H7 (cell line): ENCODE measurements around the gene TMCC1. TPM values are rescaled to one million over a fixed set of nuclear protein-coding genes. Genes with fewer than 3 reads are reported as not detected.
"Not testable (repeated sequence)": the region's sequence is repeated elsewhere in the genome, so short reads cannot be mapped to it uniquely, and the experiment has no call there.

ENCODE experiments used
- DNase-seq: peaks from one replicate; pipeline ENCODE4 v3.0.0; 2012
- H3K27me3 ChIP-seq: 2 replicates; pipeline ENCODE4 v1.6.0; 2011; ENCODE audit warnings: mild to moderate bottlenecking, low read length; ENCODE audit not compliant: control insufficient read depth, insufficient read depth
- H3K36me3 ChIP-seq: replicated peaks from 2 replicates; pipeline ENCODE4 v1.5.1; 2011; ENCODE audit warnings: low read length; ENCODE audit not compliant: control insufficient read depth, insufficient read depth
- H3K4me3 ChIP-seq: 2 replicates; pipeline ENCODE4 v1.5.1; 2011; ENCODE audit warnings: low read depth, mild to moderate bottlenecking, control low read depth, low read length, moderate library complexity; ENCODE audit not compliant: insufficient read depth
- total RNA-seq: library from RNA; depleted of rRNA; stranded (reverse); fragments of >200 nt; shearing (Covaris generic); gene quantifications from 2 replicates; pipeline ENCODE4 v1.2.3, GENCODE V29; 2014

Gene TMCC1
- total RNA-seq, 1 experiment from 2014 or later = 24.5 TPM

GRCh38 chr3:129758306-129758705 lies 135.2 kb downstream of the TMCC1 start:
- DNase-seq = no peak
- Histone ChIP-seq H3K36me3 (no peaks in the 10 kb centered on the region), H3K4me3 (no peak overlapping the region), H3K27me3 (no peaks in the 10 kb centered on the region)

GRCh38 chr3:129756871-129757270 lies 136.6 kb downstream of the TMCC1 start:
- H3K4me3 ChIP-seq = no peak overlapping the region
- H3K36me3 ChIP-seq = no peaks in the 10 kb centered on the region
- no peak for DNase-seq
- H3K27me3 ChIP-seq = no peaks in the 10 kb centered on the region

- not testable (repeated sequence) for H3K36me3 ChIP-seq, H3K4me3 ChIP-seq, DNase-seq, H3K27me3 ChIP-seq
Observed at GRCh38 chr3:129751105-129751504, 142.4 kb downstream of the TMCC1 start.

- no peak for DNase-seq
- no peak overlapping the region for H3K4me3 ChIP-seq
- H3K27me3 ChIP-seq = no peaks in the 10 kb centered on the region
- no peaks in the 10 kb centered on the region for H3K36me3 ChIP-seq
Observed at GRCh38 chr3:129749692-129750091, 143.8 kb downstream of the TMCC1 start.

- no peak for DNase-seq
- no peaks in the 10 kb centered on the region for H3K27me3 ChIP-seq
Observed at GRCh38 chr3:129747992-129748391, 145.5 kb downstream of the TMCC1 start.

GRCh38 chr3:129747136-129747535 lies 146.4 kb downstream of the TMCC1 start:
- Histone ChIP-seq H3K36me3 (no peaks in the 10 kb centered on the region), H3K27me3 (no peaks in the 10 kb centered on the region), H3K4me3 (no peak overlapping the region)
- DNase-seq = no peak

More at GRCh38 chr3:129747992-129748391, 145.5 kb downstream of the TMCC1 start:
- Histone ChIP-seq H3K4me3 (no peak overlapping the region), H3K36me3 (no peaks in the 10 kb centered on the region)

- DNase-seq = no peak
- Histone ChIP-seq H3K27me3 (no peaks in the 10 kb centered on the region), H3K36me3 (no peaks in the 10 kb centered on the region), H3K4me3 (no peak overlapping the region)
Observed at GRCh38 chr3:129746629-129747028, 146.9 kb downstream of the TMCC1 start.

- no peak for DNase-seq
- Histone ChIP-seq H3K4me3 (no peak overlapping the region), H3K36me3 (no peaks in the 10 kb centered on the region), H3K27me3 (no peaks in the 10 kb centered on the region)
Observed at GRCh38 chr3:129745253-129745652, 148.3 kb downstream of the TMCC1 start.

- no peaks in the 10 kb centered on the region for H3K27me3 ChIP-seq
- H3K36me3 ChIP-seq = no peaks in the 10 kb centered on the region
- DNase-seq = no peak
Observed at GRCh38 chr3:129741794-129742193, 151.7 kb downstream of the TMCC1 start.

GRCh38 chr3:129740090-129740489 lies 153.4 kb downstream of the TMCC1 start:
- H3K4me3 ChIP-seq = no peak overlapping the region
- no peaks in the 10 kb centered on the region for H3K27me3 ChIP-seq
- H3K36me3 ChIP-seq = no peaks in the 10 kb centered on the region
- DNase-seq = no peak

More at GRCh38 chr3:129741794-129742193, 151.7 kb downstream of the TMCC1 start:
- H3K4me3 ChIP-seq = no peak overlapping the region

- no peaks in the 10 kb centered on the region for H3K36me3 ChIP-seq
- DNase-seq = no peak
- no peak overlapping the region for H3K4me3 ChIP-seq
- H3K27me3 ChIP-seq = no peaks in the 10 kb centered on the region
Observed at GRCh38 chr3:129739634-129740033, 153.9 kb downstream of the TMCC1 start.

GRCh38 chr3:129738172-129738571 lies 155.3 kb downstream of the TMCC1 start:
- DNase-seq = no peak
- Histone ChIP-seq H3K27me3 (no peaks in the 10 kb centered on the region), H3K4me3 (no peak overlapping the region), H3K36me3 (no peaks in the 10 kb centered on the region)

- Histone ChIP-seq H3K27me3 (no peaks in the 10 kb centered on the region), H3K36me3 (no peaks in the 10 kb centered on the region), H3K4me3 (no peak overlapping the region)
- no peak for DNase-seq
Observed at GRCh38 chr3:129736070-129736469, 157.4 kb downstream of the TMCC1 start.

- no peak for DNase-seq
- no peaks in the 10 kb centered on the region for H3K36me3 ChIP-seq
- H3K27me3 ChIP-seq = no peaks in the 10 kb centered on the region
- H3K4me3 ChIP-seq = no peak overlapping the region
Observed at GRCh38 chr3:129735638-129736037, 157.9 kb downstream of the TMCC1 start.

- H3K27me3 ChIP-seq = no peaks in the 10 kb centered on the region
- H3K4me3 ChIP-seq = no peak overlapping the region
- no peaks in the 10 kb centered on the region for H3K36me3 ChIP-seq
- DNase-seq = no peak
Observed at GRCh38 chr3:129734449-129734848, 159.1 kb downstream of the TMCC1 start.

- peak; percentile 32 for DNase-seq
- Histone ChIP-seq H3K4me3 (no peak overlapping the region), H3K36me3 (no peaks in the 10 kb centered on the region), H3K27me3 (no peaks in the 10 kb centered on the region)
Observed at GRCh38 chr3:129732200-129732876, 161.2 kb downstream of the TMCC1 start.
